Progenitor cell of endocrine pancreas (in vitro differentiated cells): ENCODE measurements around the gene TREM2. TPM values are rescaled to one million over a fixed set of nuclear protein-coding genes. Genes with fewer than 3 reads are reported as not detected.

Experiments used
- DNase-seq: peaks from one replicate; pipeline ENCODE4 v3.0.0; 2021; ENCODE audit warnings: low spot score; ENCODE audit not compliant: unreplicated experiment
- H3K27ac Mint-ChIP-seq: 2 replicates; pipeline ENCODE4 v1.8.0; 2021; ENCODE audit warnings: mild to moderate bottlenecking, moderate library complexity, mixed read lengths
- H3K27me3 Mint-ChIP-seq: 2 replicates; pipeline ENCODE4 v1.8.0; 2021; ENCODE audit warnings: mixed read lengths
- H3K36me3 Mint-ChIP-seq: 2 replicates; pipeline ENCODE4 v1.8.0; 2022; ENCODE audit warnings: mixed read lengths; ENCODE audit not compliant: insufficient read depth
- H3K4me1 Mint-ChIP-seq: 2 replicates; pipeline ENCODE4 v1.8.0; 2021; ENCODE audit warnings: low read depth, mixed read lengths
- H3K4me3 Mint-ChIP-seq: 2 replicates; pipeline ENCODE4 v1.8.0; 2021; ENCODE audit warnings: low read depth, mild to moderate bottlenecking, moderate library complexity, mixed read lengths
- H3K9me3 Mint-ChIP-seq: 2 replicates; pipeline ENCODE4 v1.8.0; 2021; ENCODE audit warnings: low read depth, mixed read lengths
- total RNA-seq: library from RNA; stranded (reverse); gene quantifications from 2 replicates; pipeline ENCODE4 v1.2.1, GENCODE V29; 2021
- TF ChIP-seq, protein P1 (sequence below): fragments of 200-600 bp; sonication (generic); IDR thresholded peaks from one replicate; pipeline ENCODE4 v1.5.0; 2021; ENCODE audit warnings: antibody characterized with exemption, mild to moderate bottlenecking; ENCODE audit not compliant: unreplicated experiment

Gene TREM2
- total RNA-seq, 1 donor from 2014 or later, result not detected

DNA sequence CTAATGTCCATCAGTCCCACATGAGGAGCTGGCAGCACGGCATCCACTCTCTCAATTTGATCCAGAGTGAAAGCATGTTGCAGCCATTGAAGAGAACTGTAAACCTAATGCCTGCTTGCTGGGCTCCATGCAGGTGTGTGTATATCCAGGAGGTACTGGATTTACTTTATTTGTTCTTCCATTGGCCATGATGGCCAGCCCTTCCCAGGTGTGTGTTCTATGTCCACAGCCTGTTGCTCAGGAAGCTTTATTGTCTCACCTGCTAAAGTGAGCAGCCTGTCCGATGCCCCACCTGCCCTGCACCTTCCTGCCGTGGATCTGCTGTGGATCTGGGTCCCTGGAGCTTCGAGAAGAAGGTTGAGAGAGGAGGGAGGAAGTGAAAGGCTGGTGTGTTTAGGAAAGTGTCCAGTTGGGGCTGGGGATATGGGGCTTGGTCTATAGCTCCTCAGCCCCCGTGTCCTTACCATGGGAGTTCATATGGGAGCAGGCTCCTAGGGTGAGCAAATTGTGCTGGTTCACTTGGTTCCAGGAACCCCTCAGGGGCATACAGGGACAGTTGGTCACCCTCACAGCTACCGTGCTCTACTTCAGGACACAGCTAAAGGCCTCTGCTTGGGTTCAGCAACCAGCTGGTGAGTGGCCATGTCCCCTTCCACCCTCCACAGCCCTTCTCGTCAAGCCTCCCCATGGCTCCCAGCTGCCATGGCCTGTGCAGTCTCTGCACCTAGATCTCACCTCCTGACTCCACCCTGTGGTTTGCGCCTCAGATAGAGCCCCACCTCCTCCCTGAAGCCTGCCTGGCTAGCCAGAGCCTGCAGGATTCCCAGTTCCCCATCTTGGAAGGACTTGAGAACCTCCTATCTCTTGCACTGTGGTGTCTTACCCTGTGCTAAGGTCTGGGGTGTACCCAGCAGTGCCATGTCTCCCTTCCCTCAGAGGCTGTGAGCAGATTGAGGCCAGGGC lies 25.3 kb upstream of the TREM2 start:
- H3K36me3 Mint-ChIP-seq, result no peaks in the 10 kb centered on the region
- H3K27me3 Mint-ChIP-seq, result peaks cover 16% of the 10 kb centered on the region
- H3K27ac Mint-ChIP-seq, result no peak overlapping the region
- H3K9me3 Mint-ChIP-seq, result no peaks in the 10 kb centered on the region
- no peak for DNase-seq
- no peak overlapping the region for H3K4me3 Mint-ChIP-seq
- TF ChIP-seq, protein P1, sequence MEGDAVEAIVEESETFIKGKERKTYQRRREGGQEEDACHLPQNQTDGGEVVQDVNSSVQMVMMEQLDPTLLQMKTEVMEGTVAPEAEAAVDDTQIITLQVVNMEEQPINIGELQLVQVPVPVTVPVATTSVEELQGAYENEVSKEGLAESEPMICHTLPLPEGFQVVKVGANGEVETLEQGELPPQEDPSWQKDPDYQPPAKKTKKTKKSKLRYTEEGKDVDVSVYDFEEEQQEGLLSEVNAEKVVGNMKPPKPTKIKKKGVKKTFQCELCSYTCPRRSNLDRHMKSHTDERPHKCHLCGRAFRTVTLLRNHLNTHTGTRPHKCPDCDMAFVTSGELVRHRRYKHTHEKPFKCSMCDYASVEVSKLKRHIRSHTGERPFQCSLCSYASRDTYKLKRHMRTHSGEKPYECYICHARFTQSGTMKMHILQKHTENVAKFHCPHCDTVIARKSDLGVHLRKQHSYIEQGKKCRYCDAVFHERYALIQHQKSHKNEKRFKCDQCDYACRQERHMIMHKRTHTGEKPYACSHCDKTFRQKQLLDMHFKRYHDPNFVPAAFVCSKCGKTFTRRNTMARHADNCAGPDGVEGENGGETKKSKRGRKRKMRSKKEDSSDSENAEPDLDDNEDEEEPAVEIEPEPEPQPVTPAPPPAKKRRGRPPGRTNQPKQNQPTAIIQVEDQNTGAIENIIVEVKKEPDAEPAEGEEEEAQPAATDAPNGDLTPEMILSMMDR, result no peak
- H3K4me1 Mint-ChIP-seq, result peaks cover 13% of the 10 kb centered on the region

DNA sequence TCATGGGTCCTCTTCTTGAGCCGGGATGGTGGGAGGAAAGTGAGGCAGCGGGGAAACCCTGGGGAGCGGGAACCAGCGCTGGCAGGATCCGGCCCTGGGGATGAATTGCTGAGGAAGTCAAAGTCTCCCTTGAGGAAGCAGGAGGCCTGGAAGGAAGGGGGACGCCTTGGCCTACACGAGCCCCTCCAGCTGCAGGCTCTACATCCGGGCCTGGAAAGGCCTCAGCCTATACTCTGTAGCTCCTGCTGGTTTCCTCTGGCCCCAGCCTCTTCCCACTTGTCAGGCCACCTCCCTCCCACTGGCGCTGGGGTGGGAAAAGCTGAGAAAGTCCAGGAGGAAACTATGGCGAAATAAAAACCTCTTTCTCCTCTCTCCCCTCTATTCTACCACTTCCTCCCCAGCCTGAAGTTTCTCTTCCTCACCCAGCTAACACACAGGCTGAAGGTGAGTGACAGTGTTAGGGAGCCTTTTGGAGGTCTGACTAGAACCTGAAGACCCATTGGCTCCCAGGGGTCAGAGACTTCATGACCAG lies 23.2 kb upstream of the TREM2 start:
- H3K27me3 Mint-ChIP-seq, result peaks cover 10% of the 10 kb centered on the region

DNA sequence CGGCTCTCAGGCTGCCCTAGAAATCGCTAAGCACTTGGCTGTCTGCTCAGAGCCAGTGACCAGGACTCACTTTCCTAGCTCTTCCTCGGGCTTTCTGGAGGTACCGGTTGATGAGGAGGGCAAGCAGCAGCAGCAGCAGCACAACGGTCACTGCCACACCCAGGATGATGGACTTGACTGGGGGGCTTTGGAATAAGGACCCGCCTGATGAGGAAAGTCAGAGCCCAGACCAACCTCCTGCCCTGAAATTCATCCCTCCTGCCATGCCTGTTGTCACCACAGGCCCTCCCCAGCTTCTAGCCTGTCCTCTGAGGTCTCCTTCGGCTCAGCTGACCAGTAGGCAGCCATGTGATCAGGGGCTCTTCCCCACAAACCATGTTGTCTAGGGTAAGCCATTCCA lies 21.8 kb upstream of the TREM2 start:
- TF ChIP-seq, protein P1, result no peak
- H3K4me3 Mint-ChIP-seq, result no peak overlapping the region
- H3K27ac Mint-ChIP-seq, result no peak overlapping the region
- no peaks in the 10 kb centered on the region for H3K36me3 Mint-ChIP-seq
- H3K9me3 Mint-ChIP-seq, result no peaks in the 10 kb centered on the region
- H3K4me1 Mint-ChIP-seq, result peaks cover 13% of the 10 kb centered on the region
- H3K27me3 Mint-ChIP-seq, result peaks cover 10% of the 10 kb centered on the region
- no peak for DNase-seq

More for the DNA sequence above, 23.2 kb upstream of the TREM2 start:
- Mint-ChIP-seq H3K4me3 (no peak overlapping the region), H3K9me3 (no peaks in the 10 kb centered on the region), H3K4me1 (peaks cover 13% of the 10 kb centered on the region), H3K27ac (no peak overlapping the region), H3K36me3 (no peaks in the 10 kb centered on the region)
- no peak for DNase-seq
- TF ChIP-seq, protein P1, result no peak

DNA sequence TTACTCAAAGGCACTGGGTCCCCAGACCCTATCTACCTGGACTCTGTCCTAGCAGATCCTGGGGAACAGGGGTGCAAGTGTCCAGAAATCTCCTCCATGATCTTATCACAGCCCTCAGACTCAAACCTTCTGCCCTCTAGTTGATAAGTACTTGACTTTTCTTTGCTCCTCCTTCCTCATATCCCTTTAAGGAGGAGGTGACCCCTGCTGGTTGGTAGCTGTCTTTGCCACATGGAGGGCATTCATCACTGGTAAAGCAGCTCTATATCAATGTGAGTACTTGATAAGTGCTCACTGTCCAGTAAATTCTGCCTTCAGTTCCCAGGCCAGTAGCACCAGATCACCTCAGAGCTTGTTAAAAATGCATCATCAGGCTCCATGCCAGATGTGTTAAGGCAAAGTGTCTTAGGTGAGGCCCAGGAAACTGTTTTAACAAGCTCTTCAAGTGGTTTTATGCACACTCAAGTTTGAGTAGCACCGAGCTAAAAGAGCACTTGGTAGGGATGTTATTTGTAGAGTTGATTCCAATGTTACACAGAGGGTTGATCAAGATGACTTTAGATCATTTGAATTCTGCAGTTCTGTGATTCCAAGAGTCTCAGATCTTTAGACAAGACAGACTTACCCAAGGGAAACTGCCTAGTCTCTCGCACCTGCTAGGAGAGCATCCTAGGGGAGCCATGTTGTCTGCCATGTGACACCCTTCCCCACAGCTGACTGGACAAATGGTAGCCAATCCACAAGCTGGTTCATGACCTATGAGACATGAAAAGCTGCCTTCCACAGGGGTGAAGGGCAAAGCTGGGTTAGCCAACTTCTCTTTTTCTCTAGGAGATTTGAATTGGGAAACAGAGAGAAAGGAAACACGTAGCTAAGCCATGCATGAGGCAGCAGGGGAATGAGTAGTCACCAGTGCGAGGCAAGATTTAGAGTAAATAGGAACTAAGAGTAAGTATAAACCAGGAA lies 19.4 kb upstream of the TREM2 start:
- Mint-ChIP-seq H3K27me3 (peaks cover 10% of the 10 kb centered on the region), H3K27ac (no peak overlapping the region), H3K4me3 (no peak overlapping the region), H3K36me3 (no peaks in the 10 kb centered on the region), H3K4me1 (peaks cover 7% of the 10 kb centered on the region), H3K9me3 (no peaks in the 10 kb centered on the region)
- no peak for DNase-seq
- TF ChIP-seq, protein P1, result peak; percentile 70

DNA sequence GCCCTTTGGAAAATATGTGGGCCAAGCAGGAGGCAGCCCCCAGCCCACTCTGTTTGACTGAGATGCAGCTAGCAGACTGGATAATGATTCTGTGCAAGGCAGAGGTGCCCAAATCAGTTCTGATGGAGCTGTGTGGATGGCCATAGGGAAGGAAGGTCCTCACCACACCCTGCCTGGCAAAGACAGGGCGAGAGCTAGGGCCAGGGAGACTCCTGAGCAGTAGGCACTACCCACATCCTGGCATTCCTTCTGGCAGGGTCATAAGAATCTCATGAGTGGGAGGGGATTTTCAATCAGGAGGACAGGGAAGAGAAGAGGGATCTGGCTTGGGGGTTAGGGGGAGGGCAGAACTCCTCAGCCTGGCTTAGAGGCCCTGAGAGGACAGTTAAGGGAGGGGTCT lies 18.6 kb upstream of the TREM2 start:
- no peak for DNase-seq
- no peaks in the 10 kb centered on the region for H3K9me3 Mint-ChIP-seq
- H3K4me3 Mint-ChIP-seq, result no peak overlapping the region
- TF ChIP-seq, protein P1, result no peak
- H3K27ac Mint-ChIP-seq, result no peak overlapping the region
- H3K27me3 Mint-ChIP-seq, result peaks cover 14% of the 10 kb centered on the region
- H3K36me3 Mint-ChIP-seq, result no peaks in the 10 kb centered on the region
- H3K4me1 Mint-ChIP-seq, result no peaks in the 10 kb centered on the region
